Mammary epithelial cell (primary cell): ENCODE results near the gene KRT72.

Experiments
- CTCF ChIP-seq, 2 donors: IDR thresholded peaks in 1 of 2; conservative IDR thresholded peaks in 1 of 2; 2 replicates each; pipeline ENCODE4 v1.5.1; 2011 to 2012; ENCODE audit warnings: inconsistent platforms in 2 of 2, low read length in 2 of 2, mild to moderate bottlenecking in 2 of 2, control low read depth in 1 of 2, low read depth in 1 of 2; ENCODE audit not compliant: insufficient read depth in 1 of 2; ENCODE audit errors: extremely low read depth in 1 of 2
- EZH2 ChIP-seq: IDR thresholded peaks from 2 replicates; pipeline ENCODE4 v1.6.1; 2012; ENCODE audit warnings: low read length, inconsistent platforms, borderline replicate concordance

DNA sequence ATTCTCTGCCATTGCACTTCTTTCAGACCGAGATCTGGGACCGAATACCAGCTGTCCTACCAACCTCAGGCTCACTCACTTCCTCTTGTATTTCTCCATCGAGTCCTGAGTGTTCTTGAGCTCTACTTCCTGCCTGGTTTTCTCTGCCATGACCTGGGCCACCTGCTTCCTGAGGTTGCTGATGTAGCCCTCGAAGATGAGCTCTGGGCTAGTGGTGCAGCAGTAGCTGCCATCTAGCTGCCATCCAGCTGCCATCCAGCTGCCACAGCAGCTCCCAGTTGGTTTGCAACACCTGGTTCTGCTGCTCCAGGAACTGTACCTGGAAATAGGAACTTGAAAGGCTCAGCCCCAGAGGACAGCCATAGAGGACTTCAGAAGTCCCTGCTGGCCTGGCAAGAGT, 32.1 kb upstream of the KRT72 start:
- no peak for TF ChIP-seq CTCF (conservative IDR thresholded peaks at IDR 0.05 in 1 of 2, IDR thresholded peaks at IDR 0.05 in 1 of 2; ENCODE audit: extremely low read depth in 1 of 2, insufficient read depth in 1 of 2, low read depth in 1 of 2, low read length in 2 of 2)
- TF ChIP-seq EZH2 = no peak
